ENCODE data around the gene PLEKHM3.

The PLEKHM3 gene

DNA sequence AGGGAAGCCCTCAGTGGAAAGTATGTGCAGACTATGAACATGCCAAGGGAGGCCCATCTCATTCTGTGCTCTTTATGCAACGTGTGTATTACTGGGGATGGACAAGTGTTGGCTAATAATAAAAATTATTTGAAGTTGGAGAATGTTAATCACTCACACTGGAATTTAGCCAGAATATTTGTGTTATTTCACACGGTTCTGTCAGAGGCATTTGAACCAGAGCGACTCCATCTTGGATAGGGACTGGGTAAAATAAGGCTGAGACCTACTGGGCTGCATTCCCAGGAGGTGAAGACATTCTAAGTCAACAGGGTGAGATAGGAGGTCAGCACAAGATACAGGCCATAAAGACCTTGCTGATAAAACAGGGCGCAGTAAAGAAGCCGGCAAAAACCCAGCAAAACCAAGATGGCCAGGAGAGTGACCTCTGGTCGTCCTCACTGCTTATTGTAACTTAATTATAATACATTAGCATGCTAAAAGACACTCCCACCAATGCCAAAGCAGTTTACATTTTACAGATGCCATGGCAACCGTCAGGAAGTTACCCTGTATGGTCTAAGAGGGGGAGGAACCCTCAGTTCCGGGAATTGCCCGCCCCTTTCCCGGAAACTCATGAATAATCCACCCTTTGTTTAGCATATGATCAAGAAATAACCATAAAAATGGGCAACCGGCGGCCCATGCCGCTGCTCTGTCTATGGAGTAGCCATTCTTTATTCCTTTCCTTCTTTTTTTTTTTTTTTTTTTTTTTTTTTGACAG lies 253.1 kb downstream of the PLEKHM3 start:
- DNase-seq (ENCODE audit: insufficient read length, low spot score), result no peak
- no peak for FAIRE-seq

- DNase-seq (ENCODE audit: insufficient read length, low spot score), result no peak
- FAIRE-seq, result no peak
Observed at GRCh38 chr2:207771421-207771820, 253.9 kb downstream of the PLEKHM3 start.

Data from GM19239 (cell line).